H4 (cell line): ENCODE results near the gene TTPAL. TPM values are rescaled to one million over a fixed set of nuclear protein-coding genes. Genes with fewer than 3 reads are reported as not detected.

Experiments used
- DNase-seq: peaks from one replicate; pipeline ENCODE4 v3.0.0-alpha.2; 2015; ENCODE audit warnings: low spot score
- total RNA-seq: library from RNA; depleted of rRNA; stranded (reverse); fragments of >200 nt; shearing (Covaris generic); gene quantifications from 2 replicates; pipeline ENCODE4 v1.2.3, GENCODE V29; 2014

The TTPAL gene
- total RNA-seq, 1 experiment from 2014 or later, result 11.2 TPM

GRCh38 chr20:44497761-44498160, 22.1 kb downstream of the TTPAL start:
- no peak for DNase-seq

- no peak for DNase-seq
Observed at GRCh38 chr20:44500221-44500620, 24.5 kb downstream of the TTPAL start.

GRCh38 chr20:44501448-44501847, 25.8 kb downstream of the TTPAL start:
- DNase-seq, result no peak

DNA sequence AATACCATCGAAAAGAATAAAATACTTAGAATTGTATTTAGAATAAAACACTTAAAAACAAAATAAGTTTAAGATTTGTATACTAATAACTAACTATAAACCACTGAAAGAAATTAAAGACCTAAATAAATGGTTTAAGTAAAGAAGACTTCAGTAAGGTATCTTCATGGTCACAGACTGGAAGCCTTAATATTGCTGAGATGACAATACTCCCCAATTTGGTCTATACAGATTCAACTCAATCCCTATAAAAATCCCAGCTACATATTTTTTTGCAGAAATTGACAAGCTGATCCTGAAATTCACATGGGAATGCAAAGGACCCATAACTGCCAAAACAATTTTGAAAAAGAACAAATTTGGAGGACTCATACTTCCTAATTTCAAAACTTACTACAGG, 27.3 kb downstream of the TTPAL start:
- no peak for DNase-seq

GRCh38 chr20:44504402-44505307, 29.0 kb downstream of the TTPAL start:
- DNase-seq, result no peak

DNA sequence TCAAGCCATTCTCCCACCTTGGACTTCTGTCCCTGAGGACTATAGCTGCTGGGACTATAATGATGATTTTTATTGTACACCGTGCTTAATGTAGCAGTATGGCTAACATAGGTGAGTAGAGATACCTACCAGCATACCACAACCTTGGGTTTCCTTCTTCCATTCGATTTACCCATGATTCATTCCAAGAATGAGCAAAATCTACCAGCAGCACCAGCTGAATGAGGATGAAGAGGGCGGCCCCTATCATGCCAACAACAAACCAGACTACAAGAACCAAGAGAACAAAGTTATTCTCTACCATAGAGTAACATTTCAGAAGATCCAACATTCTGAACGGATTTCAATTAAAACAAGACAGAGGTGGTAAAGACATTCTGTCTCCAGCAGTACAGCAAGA, 34.1 kb downstream of the TTPAL start:
- DNase-seq, result no peak

DNA sequence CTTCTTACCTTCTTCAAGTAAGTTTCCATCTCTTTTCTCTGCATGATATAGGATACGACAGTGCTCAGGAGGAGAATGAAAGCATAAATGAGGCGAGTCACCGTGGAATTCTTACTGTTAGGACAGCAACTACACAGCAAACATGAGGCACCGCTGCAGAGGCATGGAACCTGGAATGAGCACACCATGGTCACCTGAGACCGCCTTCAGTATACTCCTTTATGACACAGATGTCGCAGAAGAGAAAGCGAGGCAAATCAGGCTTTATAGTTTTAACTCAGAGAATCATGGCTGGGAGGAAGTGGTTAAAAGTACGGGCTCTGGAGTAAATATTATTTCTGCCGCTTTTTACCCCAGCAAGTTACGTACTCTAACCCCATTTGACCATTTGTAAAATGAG, 38.2 kb downstream of the TTPAL start:
- DNase-seq, result no peak

- DNase-seq, result no peak
Observed at GRCh38 chr20:44516491-44516890, 40.8 kb downstream of the TTPAL start.

GRCh38 chr20:44517454-44517853, 41.8 kb downstream of the TTPAL start:
- DNase-seq, result no peak

GRCh38 chr20:44518248-44518647, 42.6 kb downstream of the TTPAL start:
- no peak for DNase-seq

DNA sequence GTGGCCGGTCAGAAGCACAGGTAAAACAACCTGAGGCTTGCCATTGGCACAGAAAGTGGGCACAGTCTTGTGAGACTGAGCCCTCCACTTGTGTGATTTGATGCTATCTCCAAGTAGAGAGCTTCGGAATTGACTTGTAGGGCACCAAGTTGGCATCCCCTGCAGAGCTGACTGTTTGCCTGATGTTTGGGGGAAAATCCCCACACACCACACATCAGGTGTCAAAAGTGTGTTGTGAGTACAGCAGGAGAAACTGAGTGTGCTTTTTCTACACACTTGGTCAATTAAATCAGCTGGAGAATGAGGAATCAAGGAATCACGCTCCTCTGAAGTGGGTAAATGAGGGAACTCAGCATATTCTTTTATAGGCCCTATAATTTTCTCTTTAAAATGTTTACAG, 45.2 kb downstream of the TTPAL start:
- DNase-seq, result no peak

GRCh38 chr20:44521484-44522481, 46.1 kb downstream of the TTPAL start, which contains the start of gene SERINC3:
SERINC3 (minus strand) TSS chr20:44522070; CDS start chr20:44521951, 119 bp downstream.
- peak; percentile 93 for DNase-seq

DNA sequence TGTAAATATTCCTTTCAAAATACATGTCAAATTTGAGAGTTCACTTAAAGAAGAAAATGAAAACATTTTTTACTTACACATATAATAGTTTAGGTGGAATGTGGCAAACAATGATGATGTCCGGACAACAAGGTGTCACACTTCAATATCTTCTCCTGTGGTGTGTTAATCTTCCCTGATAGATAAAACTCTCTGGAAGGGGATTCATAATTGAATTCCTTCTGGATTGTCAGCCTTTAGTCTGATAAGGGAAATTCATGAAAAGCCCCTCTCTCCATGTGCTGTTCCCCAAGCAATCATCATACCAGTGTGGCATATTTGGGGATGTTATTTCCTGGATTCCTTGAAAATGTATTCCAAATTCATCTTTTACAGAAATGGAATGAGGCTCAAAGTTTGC, 47.2 kb downstream of the TTPAL start:
- DNase-seq, result no peak

GRCh38 chr20:44523746-44524145, 48.1 kb downstream of the TTPAL start:
- no peak for DNase-seq

DNA sequence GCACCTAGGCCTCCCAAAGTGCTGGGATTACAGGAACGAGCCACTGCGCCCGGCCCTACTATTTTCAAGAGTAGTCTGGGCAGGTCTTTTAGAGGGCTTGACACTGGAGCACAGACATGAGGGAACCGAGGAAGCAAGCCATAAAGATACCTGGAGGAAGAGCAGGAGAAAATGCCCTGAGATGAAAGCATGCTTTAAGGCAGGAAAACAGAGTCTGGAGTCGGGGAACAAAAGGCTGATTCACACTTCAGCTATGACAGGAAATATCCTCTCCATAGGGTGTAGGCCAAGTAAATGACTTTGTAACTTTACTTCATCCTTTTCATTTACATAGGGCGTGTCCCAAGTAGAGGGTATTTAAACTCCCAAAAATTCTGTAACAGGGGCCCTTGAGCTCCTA, 50.5 kb downstream of the TTPAL start:
- DNase-seq, result no peak

DNA sequence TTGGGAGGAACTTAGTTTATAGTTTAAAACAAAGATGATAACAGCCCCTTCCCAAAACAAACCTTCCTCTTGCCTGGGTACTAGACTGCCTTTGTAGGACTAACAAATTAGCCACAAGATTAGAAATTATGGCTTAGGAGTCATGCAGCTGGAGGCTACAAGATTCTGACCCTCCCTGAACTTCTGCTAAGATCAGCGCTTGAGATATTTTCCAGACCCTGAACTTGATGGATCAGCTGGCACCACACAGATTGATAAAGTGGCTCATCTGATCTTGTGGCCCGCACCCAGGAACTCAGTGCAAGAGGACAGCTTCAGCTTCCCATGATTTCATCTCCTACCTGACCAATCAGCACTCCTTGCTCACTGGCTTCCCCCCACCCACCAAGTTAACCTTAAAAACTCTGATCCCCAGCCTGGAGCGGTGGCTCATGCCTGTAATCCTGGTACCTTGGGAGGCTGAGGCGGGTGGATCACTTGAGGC, 52.1 kb downstream of the TTPAL start:
- no peak for DNase-seq

DNA sequence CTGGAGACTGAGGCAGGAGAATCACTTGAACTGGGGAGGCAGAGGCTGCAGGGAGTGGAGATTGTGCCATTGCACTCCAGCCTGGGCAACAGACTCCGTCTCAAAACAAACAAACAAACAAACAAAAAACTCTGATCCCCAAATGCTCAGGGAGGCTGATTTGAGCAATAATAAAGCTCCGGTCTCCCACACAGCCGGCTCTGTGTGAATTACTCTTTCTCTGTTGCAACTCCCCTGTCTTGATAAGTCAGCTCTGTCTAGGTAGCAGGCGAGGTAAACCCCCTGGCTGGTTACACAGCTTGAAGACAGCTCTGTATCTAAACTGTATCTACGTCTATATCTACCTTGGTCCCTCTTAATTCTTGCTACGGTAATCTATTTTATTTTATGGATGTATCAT, 52.6 kb downstream of the TTPAL start:
- DNase-seq, result no peak

- DNase-seq, result no peak
Observed at GRCh38 chr20:44532259-44532980, 56.7 kb downstream of the TTPAL start.

- no peak for DNase-seq
Observed at GRCh38 chr20:44532981-44533331, 57.3 kb downstream of the TTPAL start.

DNA sequence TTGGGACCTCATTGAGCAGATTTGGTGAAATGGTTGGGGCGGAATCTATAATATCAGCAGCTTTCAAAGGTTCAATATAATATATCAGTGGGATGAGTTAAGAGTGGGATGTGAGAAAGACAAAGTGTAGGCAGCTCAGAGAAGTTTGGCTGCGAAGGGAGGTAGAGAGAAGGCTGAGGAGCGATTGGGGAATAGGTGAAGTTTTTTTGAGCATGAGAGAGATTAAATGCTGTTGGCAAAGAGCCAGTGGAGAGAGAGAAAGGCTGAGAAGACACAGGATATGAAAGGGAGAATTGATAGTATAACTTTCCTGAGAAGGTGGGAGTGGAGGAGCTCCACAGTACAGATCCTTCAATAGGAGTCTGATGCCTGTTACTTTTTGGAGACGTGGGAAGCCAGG, 58.3 kb downstream of the TTPAL start:
- DNase-seq, result no peak

DNA sequence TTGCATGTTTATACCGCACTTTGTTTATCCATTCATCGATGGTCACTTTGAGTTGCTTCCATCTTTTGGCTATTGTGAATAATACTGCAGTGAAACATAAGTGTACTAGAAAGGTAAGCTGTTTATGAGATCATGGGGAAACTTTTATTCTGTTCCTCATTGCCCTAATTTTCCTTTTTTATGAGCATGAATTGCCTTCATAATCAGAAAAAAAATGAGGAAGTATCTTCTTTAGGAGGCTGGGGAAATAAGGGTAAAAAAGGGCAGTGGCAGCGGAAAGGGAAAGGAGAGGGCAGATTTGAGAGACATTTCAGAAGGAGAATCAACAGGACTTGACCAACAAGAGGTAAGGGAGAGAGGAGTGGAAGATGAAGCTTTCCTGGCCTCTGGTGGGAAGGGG, 60.5 kb downstream of the TTPAL start:
- DNase-seq, result no peak

DNA sequence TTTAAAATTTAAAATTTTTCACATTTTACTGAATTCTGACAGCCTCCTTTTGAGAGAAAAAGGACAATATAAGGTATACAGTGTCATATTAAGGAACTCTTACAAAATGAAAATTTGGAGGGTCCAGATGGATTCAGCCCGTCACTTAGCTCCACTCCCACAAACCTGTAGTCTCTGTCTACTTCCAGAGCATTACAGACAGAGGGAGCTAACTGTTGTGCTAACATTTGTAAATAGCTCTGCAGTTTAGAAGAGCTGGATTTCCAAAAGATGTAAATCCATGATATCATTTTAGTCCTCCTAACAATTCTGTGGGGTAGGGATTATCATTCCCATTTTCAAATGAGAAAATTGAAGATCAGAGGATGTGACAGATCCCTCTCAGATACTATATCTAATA, 62.3 kb downstream of the TTPAL start:
- no peak for DNase-seq
